Kidney capillary endothelial cell (primary cell): ENCODE data around the gene DPH7.
"Not testable (repeated sequence)": the region's sequence is repeated elsewhere in the genome, so short reads cannot be mapped to it uniquely, and the experiment has no call there.

ENCODE experiments used
- DNase-seq: peaks from one replicate; pipeline ENCODE4 v3.0.0-alpha.2; 2018; ENCODE audit warnings: low spot score

The DPH7 gene

DNA sequence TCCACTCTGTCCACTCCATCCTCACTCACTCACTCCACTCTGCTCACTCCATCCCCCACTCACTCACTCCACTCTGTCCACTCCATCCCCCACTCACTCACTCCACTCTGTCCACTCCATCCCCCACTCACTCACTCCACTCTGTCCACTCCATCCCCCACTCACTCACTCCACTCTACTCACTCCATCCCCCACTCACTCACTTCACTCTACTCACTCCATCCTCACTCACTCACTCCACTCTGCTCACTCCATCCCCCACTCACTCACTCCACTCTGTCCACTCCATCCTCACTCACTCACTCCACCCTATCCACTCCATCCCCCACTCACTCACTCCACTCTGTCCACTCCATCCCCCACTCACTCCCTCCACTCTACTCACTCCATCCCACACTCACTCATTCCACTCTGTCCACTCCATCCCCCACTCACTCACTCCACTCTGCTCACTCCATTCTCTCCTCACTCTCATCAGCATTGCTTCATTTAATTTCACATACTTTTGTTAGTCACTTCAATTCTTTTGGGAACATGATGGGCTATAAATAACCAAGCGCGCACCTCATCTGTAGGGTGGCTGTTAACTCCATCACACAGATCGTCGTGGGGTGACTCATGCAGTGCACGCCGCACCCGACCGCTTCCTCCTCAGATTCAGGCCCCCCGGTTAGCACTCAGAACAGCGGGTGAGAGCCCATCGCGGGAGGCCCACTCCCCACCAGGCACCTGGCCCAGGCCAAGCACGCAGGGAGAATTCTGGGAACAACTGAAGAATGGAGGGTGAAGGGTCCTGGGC, 59.9 kb downstream of the DPH7 start:
- DNase-seq, result not testable (repeated sequence)

DNA sequence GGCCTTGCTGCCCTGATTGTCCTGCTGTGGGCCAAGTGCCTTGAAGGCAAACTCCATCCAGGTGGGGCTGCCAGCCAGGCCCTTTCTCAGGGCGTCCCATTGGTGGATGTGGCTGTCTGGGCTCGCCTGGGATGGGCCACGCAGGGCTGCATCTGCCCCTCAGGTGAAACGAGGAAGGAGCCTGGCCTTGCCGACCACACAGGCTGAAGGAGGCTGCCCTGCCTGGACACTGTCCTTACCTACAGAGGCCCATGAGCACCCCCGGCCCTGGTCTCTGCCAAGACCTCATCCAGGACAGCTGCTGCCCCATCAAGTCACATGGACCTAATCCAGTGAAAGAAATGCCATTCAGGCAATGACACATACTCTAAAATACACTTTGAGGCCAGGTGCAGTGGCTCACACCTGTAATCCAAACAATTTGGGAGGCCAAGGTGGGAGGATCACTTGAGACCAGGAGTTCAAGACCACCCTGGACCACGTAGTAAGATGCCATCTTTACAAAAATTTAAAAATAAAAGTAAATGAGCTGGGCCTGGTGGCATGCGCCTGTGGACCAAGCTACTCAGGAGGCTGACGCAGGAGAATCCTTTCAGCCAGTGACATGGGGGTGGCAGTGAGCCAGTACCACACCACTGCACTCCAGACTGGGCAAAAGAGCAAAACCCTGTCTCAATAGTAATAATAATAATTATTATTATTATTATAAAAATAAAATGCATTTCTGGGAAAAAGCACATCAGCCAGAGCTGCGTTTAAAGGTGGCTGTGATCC, 62.4 kb downstream of the DPH7 start:
- no peak for DNase-seq

GRCh38 chr9:137515338-137515724, 63.4 kb downstream of the DPH7 start:
- no peak for DNase-seq

DNA sequence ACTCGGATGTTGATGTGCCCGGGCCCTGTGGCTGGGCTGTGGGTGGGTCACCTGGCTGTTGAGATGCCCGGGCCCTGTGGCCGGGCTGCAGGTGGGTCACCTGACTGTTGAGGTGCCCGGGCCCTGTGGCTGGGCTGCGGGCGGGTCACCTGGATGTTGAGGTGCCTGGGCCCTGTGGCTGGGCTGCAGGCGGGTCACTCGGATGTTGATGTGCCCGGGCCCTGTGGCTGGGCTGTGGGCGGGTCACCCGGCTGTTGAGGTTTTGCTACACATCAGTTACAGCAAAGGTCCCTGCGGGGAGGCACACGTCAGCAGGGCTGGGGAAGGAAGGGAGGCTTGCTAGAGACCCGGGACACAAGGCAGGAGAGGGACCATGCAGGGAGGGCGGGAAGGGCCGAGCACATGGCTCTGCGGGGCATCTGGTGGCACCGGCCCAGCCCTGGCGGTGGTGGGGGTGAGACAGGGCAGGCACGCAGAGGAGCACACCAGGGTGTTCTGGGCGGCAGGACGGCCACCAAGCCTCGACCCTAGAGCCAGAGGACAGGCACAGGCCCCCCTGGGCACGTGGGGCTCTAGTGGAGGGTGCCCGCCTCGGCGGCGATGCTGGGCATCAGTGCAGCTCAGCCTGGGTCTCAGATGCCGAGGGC, 63.9 kb downstream of the DPH7 start:
- no peak for DNase-seq

- not testable (repeated sequence) for DNase-seq
Measured at GRCh38 chr9:137513801-137514570, 64.7 kb downstream of the DPH7 start.

- DNase-seq, result not testable (repeated sequence)
Measured at GRCh38 chr9:137513136-137513535, 65.6 kb downstream of the DPH7 start.

- DNase-seq, result no peak
Measured at GRCh38 chr9:137511758-137512463, 66.8 kb downstream of the DPH7 start.

- DNase-seq, result not testable (repeated sequence)
Measured at GRCh38 chr9:137511126-137511525, 67.6 kb downstream of the DPH7 start.

DNA sequence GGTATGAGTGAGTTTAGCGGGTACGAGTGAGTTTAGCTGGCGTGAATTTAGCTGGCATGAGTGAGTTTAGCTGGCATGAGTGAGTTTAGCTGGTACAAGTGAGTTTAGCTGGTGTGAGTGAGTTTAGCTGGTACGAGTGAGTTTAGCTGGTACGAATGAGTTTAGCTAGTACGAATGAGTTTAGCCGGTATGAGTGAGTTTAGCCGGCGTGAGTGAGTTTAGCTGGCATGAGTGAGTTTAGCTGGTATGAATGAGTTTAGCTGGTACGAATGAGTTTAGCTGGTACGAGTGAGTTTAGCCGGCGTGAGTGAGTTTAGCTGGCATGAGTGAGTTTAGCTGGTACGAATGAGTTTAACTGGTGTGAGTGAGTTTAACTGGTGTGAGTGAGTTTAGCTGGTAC, 69.5 kb downstream of the DPH7 start:
- no peak for DNase-seq

- DNase-seq, result no peak
Measured at GRCh38 chr9:137506702-137507171, 72.0 kb downstream of the DPH7 start.

DNA sequence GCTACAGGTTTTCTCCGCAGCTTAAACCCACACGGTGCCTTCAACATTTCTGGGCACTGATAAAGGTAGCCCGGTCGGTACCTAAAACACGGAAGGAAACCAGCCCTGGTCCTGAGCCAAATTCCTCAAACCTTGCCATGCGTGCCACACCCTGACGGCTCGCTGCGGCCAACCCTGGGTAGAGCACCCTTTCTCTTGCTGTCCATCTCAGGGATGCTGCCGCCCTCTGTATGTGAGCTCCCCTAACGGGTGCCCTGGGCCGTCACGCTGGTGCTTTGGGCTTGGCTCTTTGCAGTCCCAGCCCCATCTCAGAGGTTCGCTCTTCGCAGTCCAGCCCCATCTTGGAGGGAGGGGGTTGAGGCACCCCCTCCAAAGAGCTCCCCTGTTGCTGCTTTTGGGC, 72.5 kb downstream of the DPH7 start:
- no peak for DNase-seq

- no peak for DNase-seq
Measured at GRCh38 chr9:137505421-137506140, 73.1 kb downstream of the DPH7 start.
